Measurements from ENCODE around the gene SARS2. TPM values are rescaled to one million over a fixed set of nuclear protein-coding genes. Genes with fewer than 3 reads are reported as not detected.

The SARS2 gene
- total and polyA plus RNA-seq, 3 experiments from 2014 or later, result 18.9 to 46.7 (median 43.1) TPM

- Mint-ChIP-seq H3K4me1 (no peaks in the 10 kb centered on the region), H3K27ac (peak overlapping the region in 1 of 8 donors; percentile 33), H3K36me3 (peaks cover 0 to 21% (median 12%) of the 10 kb centered on the region in 3 donors), H3K4me3 (no peak overlapping the region), H3K9me3 (no peaks in the 10 kb centered on the region), H3K27me3 (no peaks in the 10 kb centered on the region)
- no peak for DNase-seq
- ChIA-PET POLR2A (no interaction called here), CTCF (interaction anchor here (2.0 kb wide), 1 partner anchor 12 kb away, joined by 9 read pairs; the partner anchor contains the start of genes MRPS12 and SARS2)
- no peaks in the 10 kb centered on the region for H3K9me3 ChIP-seq (ENCODE audit: low read length)
- no peak overlapping the region for H3K4me3 ChIP-seq (ENCODE audit: low read length)
- no peaks in the 10 kb centered on the region for H3K27me3 ChIP-seq (ENCODE audit: insufficient read depth, low read length, poor library complexity, severe bottlenecking)
- H3K27ac ChIP-seq (ENCODE audit: low read depth, low read length), result no peak overlapping the region
- no peaks in the 10 kb centered on the region for H3K36me3 ChIP-seq (ENCODE audit: insufficient read depth, low read length)
- H3K4me1 ChIP-seq (ENCODE audit: insufficient read depth, low read length), result no peaks in the 10 kb centered on the region
Observed at GRCh38 chr19:38917921-38918491, 12.6 kb downstream of the SARS2 start.

GRCh38 chr19:38917516-38917915 lies 13.0 kb downstream of the SARS2 start:
- Histone ChIP-seq H3K36me3 (ENCODE audit: insufficient read depth, low read length) (no peaks in the 10 kb centered on the region), H3K27me3 (ENCODE audit: insufficient read depth, low read length, poor library complexity, severe bottlenecking) (no peaks in the 10 kb centered on the region), H3K27ac (ENCODE audit: low read depth, low read length) (no peak overlapping the region), H3K4me1 (ENCODE audit: insufficient read depth, low read length) (no peaks in the 10 kb centered on the region), H3K4me3 (ENCODE audit: low read length) (no peak overlapping the region), H3K9me3 (ENCODE audit: low read length) (no peaks in the 10 kb centered on the region)
- Mint-ChIP-seq H3K9me3 (no peaks in the 10 kb centered on the region), H3K4me3 (no peak overlapping the region), H3K27me3 (peaks cover 0 to 2% of the 10 kb centered on the region in 2 donors), H3K27ac (peak overlapping the region in 1 of 8 donors; percentile 47), H3K36me3 (peaks cover 0 to 20% (median 12%) of the 10 kb centered on the region in 3 donors), H3K4me1 (no peaks in the 10 kb centered on the region)
- POLR2A ChIA-PET, result no interaction called here
- CTCF ChIA-PET, result no interaction called here
- DNase-seq, result no peak

GRCh38 chr19:38915329-38916321 lies 14.9 kb downstream of the SARS2 start:
- Histone ChIP-seq H3K4me1 (ENCODE audit: insufficient read depth, low read length) (no peaks in the 10 kb centered on the region), H3K9me3 (ENCODE audit: low read length) (no peaks in the 10 kb centered on the region), H3K4me3 (ENCODE audit: low read length) (no peak overlapping the region), H3K27me3 (ENCODE audit: insufficient read depth, low read length, poor library complexity, severe bottlenecking) (no peaks in the 10 kb centered on the region), H3K27ac (ENCODE audit: low read depth, low read length) (no peak overlapping the region), H3K36me3 (ENCODE audit: insufficient read depth, low read length) (no peaks in the 10 kb centered on the region)
- Mint-ChIP-seq H3K27ac (no peak overlapping the region), H3K4me1 (no peaks in the 10 kb centered on the region), H3K4me3 (no peak overlapping the region), H3K9me3 (no peaks in the 10 kb centered on the region), H3K27me3 (peaks cover 0 to 2% of the 10 kb centered on the region in 2 donors), H3K36me3 (peaks cover 0 to 9% (median 1%) of the 10 kb centered on the region in 3 donors)
- ChIA-PET POLR2A (interaction anchor here (0.5 kb wide), 1 partner anchor 8 kb away, joined by 4 read pairs; no protein-coding TSS in a partner anchor), CTCF (interaction anchor here (1.0 kb wide), 1 partner anchor 12 kb away, joined by 3 read pairs; no protein-coding TSS in a partner anchor)
- no peak for DNase-seq

GRCh38 chr19:38913958-38914357 lies 16.6 kb downstream of the SARS2 start:
- H3K9me3 ChIP-seq (ENCODE audit: low read length), result no peaks in the 10 kb centered on the region
- peaks cover 0 to 9% (median 0%) of the 10 kb centered on the region in 3 donors for H3K36me3 Mint-ChIP-seq
- H3K27me3 ChIP-seq (ENCODE audit: insufficient read depth, low read length, poor library complexity, severe bottlenecking), result no peaks in the 10 kb centered on the region
- peaks cover 0 to 3% (median 1%) of the 10 kb centered on the region in 3 donors for H3K4me1 Mint-ChIP-seq
- no peaks in the 10 kb centered on the region for H3K4me1 ChIP-seq (ENCODE audit: insufficient read depth, low read length)
- H3K27me3 Mint-ChIP-seq, result peaks cover 0 to 2% of the 10 kb centered on the region in 2 donors
- ChIA-PET CTCF (interaction anchor here (1.0 kb wide), 1 partner anchor 13 kb away, joined by 3 read pairs; no protein-coding TSS in a partner anchor), POLR2A (no interaction called here)
- no peaks in the 10 kb centered on the region for H3K9me3 Mint-ChIP-seq
- no peak for DNase-seq
- H3K4me3 Mint-ChIP-seq, result no peak overlapping the region
- H3K27ac ChIP-seq (ENCODE audit: low read depth, low read length), result no peak overlapping the region
- no peaks in the 10 kb centered on the region for H3K36me3 ChIP-seq (ENCODE audit: insufficient read depth, low read length)
- no peak overlapping the region for H3K4me3 ChIP-seq (ENCODE audit: low read length)
- peak overlapping the region in 1 of 8 donors; percentile 94 for H3K27ac Mint-ChIP-seq

- Mint-ChIP-seq H3K36me3 (peaks cover under 1 to 16% (median under 1%) of the 10 kb centered on the region in 3 donors), H3K27ac (no peak overlapping the region), H3K4me1 (peaks cover 5 to 8% (median 6%) of the 10 kb centered on the region in 3 donors), H3K9me3 (no peaks in the 10 kb centered on the region), H3K27me3 (peaks cover 0 to 2% of the 10 kb centered on the region in 2 donors), H3K4me3 (no peak overlapping the region)
- Histone ChIP-seq H3K4me1 (ENCODE audit: insufficient read depth, low read length) (no peaks in the 10 kb centered on the region), H3K4me3 (ENCODE audit: low read length) (no peak overlapping the region), H3K9me3 (ENCODE audit: low read length) (no peaks in the 10 kb centered on the region), H3K27ac (ENCODE audit: low read depth, low read length) (no peak overlapping the region), H3K27me3 (ENCODE audit: insufficient read depth, low read length, poor library complexity, severe bottlenecking) (no peaks in the 10 kb centered on the region), H3K36me3 (ENCODE audit: insufficient read depth, low read length) (no peaks in the 10 kb centered on the region)
- ChIA-PET CTCF (interaction anchor here (0.6 kb wide), 1 partner anchor 58 kb away, joined by 3 read pairs; no protein-coding TSS in a partner anchor), POLR2A (interaction anchor here (0.6 kb wide), 1 partner anchor 15 kb away, joined by 3 read pairs; no protein-coding TSS in a partner anchor)
- no peak for DNase-seq
Observed at GRCh38 chr19:38912600-38913514, 17.7 kb downstream of the SARS2 start.

GRCh38 chr19:38911388-38912001 lies 19.1 kb downstream of the SARS2 start:
- Histone ChIP-seq H3K4me3 (ENCODE audit: low read length) (no peak overlapping the region), H3K27me3 (ENCODE audit: insufficient read depth, low read length, poor library complexity, severe bottlenecking) (no peaks in the 10 kb centered on the region), H3K9me3 (ENCODE audit: low read length) (no peaks in the 10 kb centered on the region), H3K4me1 (ENCODE audit: insufficient read depth, low read length) (no peaks in the 10 kb centered on the region), H3K36me3 (ENCODE audit: insufficient read depth, low read length) (no peaks in the 10 kb centered on the region), H3K27ac (ENCODE audit: low read depth, low read length) (no peak overlapping the region)
- ChIA-PET CTCF (interaction anchor here (0.5 kb wide), 1 partner anchor 13 kb away, joined by 3 read pairs; no protein-coding TSS in a partner anchor), POLR2A (interaction anchor here (0.6 kb wide), 1 partner anchor 1588 kb away, joined by 3 read pairs; no protein-coding TSS in a partner anchor)
- Mint-ChIP-seq H3K4me1 (peaks cover 7 to 8% (median 8%) of the 10 kb centered on the region in 3 donors), H3K4me3 (no peak overlapping the region), H3K27ac (peak overlapping the region in 1 of 8 donors; percentile 43), H3K9me3 (no peaks in the 10 kb centered on the region), H3K36me3 (peaks cover 4 to 29% (median 5%) of the 10 kb centered on the region in 3 donors), H3K27me3 (peaks cover 0 to 2% of the 10 kb centered on the region in 2 donors)
- DNase-seq, result no peak

- H3K36me3 ChIP-seq (ENCODE audit: insufficient read depth, low read length), result peaks cover 3% of the 10 kb centered on the region
- Mint-ChIP-seq H3K36me3 (peaks cover 4 to 33% (median 5%) of the 10 kb centered on the region in 3 donors), H3K27me3 (peaks cover 0 to 2% of the 10 kb centered on the region in 2 donors), H3K27ac (no peak overlapping the region), H3K4me3 (no peak overlapping the region), H3K4me1 (peaks cover 7 to 8% (median 8%) of the 10 kb centered on the region in 3 donors), H3K9me3 (no peaks in the 10 kb centered on the region)
- POLR2A ChIA-PET, result no interaction called here
- H3K4me1 ChIP-seq (ENCODE audit: insufficient read depth, low read length), result no peaks in the 10 kb centered on the region
- H3K27ac ChIP-seq (ENCODE audit: low read depth, low read length), result no peak overlapping the region
- no peak overlapping the region for H3K4me3 ChIP-seq (ENCODE audit: low read length)
- no peak for DNase-seq
- H3K27me3 ChIP-seq (ENCODE audit: insufficient read depth, low read length, poor library complexity, severe bottlenecking), result no peaks in the 10 kb centered on the region
- CTCF ChIA-PET, result no interaction called here
- H3K9me3 ChIP-seq (ENCODE audit: low read length), result no peaks in the 10 kb centered on the region
Observed at GRCh38 chr19:38910488-38910887, 20.1 kb downstream of the SARS2 start.

Measured in CD8-positive, alpha-beta memory T cell (primary cell).